GM12801 (cell line): ENCODE measurements around the gene INPP4B.

ENCODE experiments used
- CTCF ChIP-seq: IDR thresholded peaks from one replicate; pipeline ENCODE4 v1.5.1; 2011; ENCODE audit warnings: control low read depth; ENCODE audit not compliant: insufficient read length; ENCODE audit errors: extremely low read depth

The INPP4B gene

GRCh38 chr4:142324572-142324971 lies 521.5 kb downstream of the INPP4B start:
- TF ChIP-seq CTCF = no peak

- no peak for TF ChIP-seq CTCF
Measured at GRCh38 chr4:142322996-142323395, 523.1 kb downstream of the INPP4B start.

- TF ChIP-seq CTCF = no peak
Measured at GRCh38 chr4:142318280-142318679, 527.8 kb downstream of the INPP4B start.

- no peak for TF ChIP-seq CTCF
Measured at GRCh38 chr4:142316913-142317312, 529.2 kb downstream of the INPP4B start.

- TF ChIP-seq CTCF = no peak
Measured at GRCh38 chr4:142316025-142316424, 530.1 kb downstream of the INPP4B start.

- no peak for TF ChIP-seq CTCF
Measured at GRCh38 chr4:142314686-142315085, 531.4 kb downstream of the INPP4B start.

- no peak for TF ChIP-seq CTCF
Measured at GRCh38 chr4:142314247-142314646, 531.9 kb downstream of the INPP4B start.

GRCh38 chr4:142312391-142312790 lies 533.7 kb downstream of the INPP4B start:
- TF ChIP-seq CTCF = no peak
